Hepatic stellate cell (primary cell): Measurements from ENCODE around the gene APLF.

Source experiments
- DNase-seq: peaks from one replicate; pipeline ENCODE4 v3.0.0; 2011; ENCODE audit warnings: low spot score

The APLF gene

GRCh38 chr2:68467077-68467960 lies at the start of gene APLF, which contains the start of gene FBXO48:
Gene APLF, plus strand, starts transcription at chr2:68467585. Its CDS starts 147 bp downstream, at chr2:68467732.
Gene FBXO48, minus strand, starts transcription at chr2:68467294. Its CDS starts 2,149 bp downstream, at chr2:68465145.
- peak; percentile 96 for DNase-seq

GRCh38 chr2:68417926-68418325 lies 49.5 kb upstream of the APLF start:
- DNase-seq = no peak

GRCh38 chr2:68418419-68418818 lies 49.0 kb upstream of the APLF start:
- no peak for DNase-seq

GRCh38 chr2:68418855-68419254 lies 48.5 kb upstream of the APLF start:
- DNase-seq = no peak

GRCh38 chr2:68420254-68420910 lies 47.0 kb upstream of the APLF start:
- no peak for DNase-seq

- DNase-seq = no peak
These were observed 43.3 kb upstream of the APLF start for GRCh38 chr2:68423966-68424650.

- no peak for DNase-seq
These were observed 41.9 kb upstream of the APLF start for GRCh38 chr2:68425503-68425902.

- DNase-seq = no peak
These were observed 40.9 kb upstream of the APLF start for GRCh38 chr2:68426446-68426845.

- DNase-seq = no peak
These were observed 40.4 kb upstream of the APLF start for GRCh38 chr2:68426848-68427579.

GRCh38 chr2:68428126-68428525 lies 39.3 kb upstream of the APLF start:
- DNase-seq = no peak

- DNase-seq = no peak
These were observed 38.6 kb upstream of the APLF start for GRCh38 chr2:68428746-68429145.

GRCh38 chr2:68429311-68429826 lies 38.0 kb upstream of the APLF start:
- DNase-seq = no peak

- no peak for DNase-seq
These were observed 35.9 kb upstream of the APLF start for GRCh38 chr2:68431316-68431972.

- no peak for DNase-seq
These were observed 34.4 kb upstream of the APLF start for GRCh38 chr2:68432696-68433658.

- DNase-seq = peak; percentile 18
These were observed 32.4 kb upstream of the APLF start for GRCh38 chr2:68434981-68435380.

- DNase-seq = peak; percentile 34
These were observed 31.8 kb upstream of the APLF start for GRCh38 chr2:68435615-68436014.

GRCh38 chr2:68436270-68436669 lies 31.1 kb upstream of the APLF start:
- peak; percentile 34 for DNase-seq

- DNase-seq = no peak
These were observed 28.7 kb upstream of the APLF start for GRCh38 chr2:68438455-68439303.
